GM12878 (cell line): Measurements from ENCODE around the gene CDKL2. TPM values are rescaled to one million over a fixed set of nuclear protein-coding genes. Genes with fewer than 3 reads are reported as not detected.

ENCODE experiments used
- ATAC-seq: fragments of 200-7000 bp; cut with Tn5 transposase; 3 replicates; pipeline ENCODE4 v1.9.1; 2020; ENCODE audit warnings: mild to moderate bottlenecking, moderate library complexity
- BruUV-seq: library from RNA; stranded (reverse); fragments of 400-500 nt; replicated peaks from 2 replicates; lab custom pipeline; 2021; lab: Mats Ljungman, UMichigan
- CTCF ChIA-PET: fragments of 300-600 bp; sonication (Branson Sonifier 250); formaldehyde crosslinking; extraction: SDS; loops from one replicate; lab custom pipeline; 2021; ENCODE audit warnings: inconsistent platforms; lab: Yijun Ruan, JAX
- POLR2A ChIA-PET: fragments of 350-600 bp; formaldehyde crosslinking; extraction: SDS; loops from one replicate; lab custom pipeline; 2021; ENCODE audit warnings: inconsistent platforms; lab: Charles Lee
- RAD21 ChIA-PET: fragments of 300-600 bp; sonication (Branson Sonifier 250); formaldehyde crosslinking; loops from one replicate; lab custom pipeline; 2023; ENCODE audit warnings: antibody characterized with exemption; ENCODE audit not compliant: unreplicated experiment; lab: Charles Lee
- SMC1A ChIA-PET: fragments of 300-600 bp; sonication (Branson Sonifier 250); formaldehyde crosslinking; loops from one replicate; lab custom pipeline; 2023; ENCODE audit not compliant: unreplicated experiment, uncharacterized antibody; lab: Charles Lee
- DNase-seq: peaks from one replicate; pipeline ENCODE4 v3.0.0-alpha.2; 2011; ENCODE audit warnings: low read depth, low spot score
- FAIRE-seq: peaks from 3 replicates; lab custom pipeline; 2011; peaks lifted over from hg19 to GRCh38; lab: Jason Lieb, UNC
- H2AFZ ChIP-seq: 2 replicates; pipeline ENCODE4 v1.6.0; 2011; ENCODE audit warnings: low read depth, low read length, control low read depth; ENCODE audit not compliant: control insufficient read depth
- H3K27ac ChIP-seq: 2 replicates; pipeline ENCODE4 v1.5.1; 2011; ENCODE audit warnings: control low read depth; ENCODE audit not compliant: control insufficient read depth, insufficient read depth
- H3K27me3 ChIP-seq, 2 experiments: replicated peaks in 1 of 2; 2 replicates each; pipeline versions ENCODE4 v1.6.0 to v1.6.1; 2011; ENCODE audit warnings: low read length in 1 of 2; ENCODE audit not compliant: control insufficient read depth in 2 of 2, insufficient read depth in 2 of 2
- H3K36me3 ChIP-seq, 2 experiments: 2 replicates each; pipeline ENCODE4 v1.5.1; 2011; ENCODE audit warnings: low read length in 1 of 2; ENCODE audit not compliant: control insufficient read depth in 2 of 2, insufficient read depth in 2 of 2
- H3K4me1 ChIP-seq: 2 replicates; pipeline ENCODE4 v1.6.1; 2011; ENCODE audit warnings: mild to moderate bottlenecking, low read length, moderate library complexity, mixed read lengths; ENCODE audit not compliant: control insufficient read depth, insufficient read depth
- H3K4me2 ChIP-seq: 2 replicates; pipeline ENCODE4 v1.6.0; 2011; ENCODE audit warnings: control low read depth; ENCODE audit not compliant: control insufficient read depth, insufficient read depth
- H3K4me3 ChIP-seq: fragments of 200-600 bp; sonication (generic); 2 replicates; pipeline ENCODE4 v1.5.1; 2016
- H3K79me2 ChIP-seq: 2 replicates; pipeline ENCODE4 v1.6.0; 2011; ENCODE audit warnings: low read length; ENCODE audit not compliant: control insufficient read depth, insufficient read depth
- H3K9ac ChIP-seq: 2 replicates; pipeline ENCODE4 v1.8.0; 2011; ENCODE audit warnings: low read length, control low read depth, mixed read lengths; ENCODE audit not compliant: control insufficient read depth, insufficient read depth
- H3K9me3 ChIP-seq: replicated peaks from 3 replicates; pipeline ENCODE4 v1.5.1; 2011; ENCODE audit warnings: mild to moderate bottlenecking, low read length; ENCODE audit not compliant: control insufficient read depth, insufficient read depth
- H4K20me1 ChIP-seq: 2 replicates; pipeline ENCODE4 v1.6.0; 2011; ENCODE audit not compliant: control insufficient read depth, insufficient read depth
- CHD2 ChIP-seq: IDR thresholded peaks from 2 replicates; pipeline ENCODE4 v1.6.1; 2011; ENCODE audit warnings: low read depth, low read length, improper control_type of control experiment, borderline replicate concordance
- CHD4 ChIP-seq: fragments of 200-600 bp; sonication (generic); IDR thresholded peaks from 2 replicates; pipeline ENCODE4 v1.6.1; 2016; ENCODE audit warnings: mild to moderate bottlenecking
- FOXM1 ChIP-seq: IDR thresholded peaks from 2 replicates; pipeline ENCODE4 v1.6.1; 2012; ENCODE audit warnings: low read depth, mild to moderate bottlenecking, inconsistent platforms, low read length, moderate library complexity
- NFIC ChIP-seq: IDR thresholded peaks from 2 replicates; pipeline ENCODE4 v1.6.1; 2012; ENCODE audit warnings: low read depth, mild to moderate bottlenecking, inconsistent platforms, low read length, moderate library complexity
- NR2F1 ChIP-seq: fragments of 450-650 bp; conservative IDR thresholded peaks from 2 replicates; pipeline ENCODE4 v1.6.1; 2017; ENCODE audit warnings: mild to moderate bottlenecking
- ZNF622 ChIP-seq: fragments of 450-650 bp; IDR thresholded peaks from 2 replicates; pipeline ENCODE4 v1.6.1; 2017; ENCODE audit warnings: mild to moderate bottlenecking, inconsistent platforms
- ZSCAN29 ChIP-seq: fragments of 450-650 bp; IDR thresholded peaks from 2 replicates; pipeline ENCODE4 v1.6.1; 2017; ENCODE audit warnings: mild to moderate bottlenecking, moderate library complexity
- WGBS: methylation state at CpG from one replicate; pipeline ENCODE4 v1.1.6; 2016; ENCODE audit warnings: low lambda C conversion rate; ENCODE audit not compliant: insufficient replicate concordance, insufficient coverage; ENCODE audit errors: missing lambda C conversion rate; 5-methylcytosine and 5-hydroxymethylcytosine counted together
- in situ Hi-C: fragments of 300-500 bp; cut with MboI; formaldehyde crosslinking; loops from 9 replicates; pipeline ENCODE4 v1.14.3; 2018; ENCODE audit warnings: mixed read lengths
- intact Hi-C: fragments of 100-400 bp; cut with micrococcal nuclease; formaldehyde crosslinking; loops from one replicate; pipeline ENCODE4 v1.14.2; 2022; ENCODE audit not compliant: unreplicated experiment
- polyA plus RNA-seq, 11 experiments: library from polyadenylated mRNA; depleted of rRNA in 4 of 11; unstranded in 6 of 11; stranded (reverse) in 5 of 11; fragments of >200 nt; fragmentation: Nextera tagmentation in 4 of 11; fragmentation: Illumina TruSeq in 1 of 11; extraction: Ambion mirVana in 4 of 11; extraction: Trizol in 1 of 11; gene quantifications; 1 replicate in 1 of 11; 2 replicates in 10 of 11; pipeline versions ENCODE4 v1.2.1 to v1.2.3, GENCODE V29; 2011 to 2016; ENCODE audit warnings: inconsistent platforms in 2 of 11, missing spikeins in 2 of 11, low read depth in 1 of 11
- total RNA-seq, 4 experiments: library from RNA; depleted of rRNA in 3 of 4; stranded (reverse); fragments of >200 nt in 3 of 4; fragmentation: Illumina TruSeq in 1 of 4; extraction: Trizol in 1 of 4; gene quantifications; 2 replicates each; pipeline versions ENCODE4 v1.2.1 to v1.2.3, GENCODE V29; 2013 to 2021
- TF ChIP-seq, protein P1 (sequence below): IDR thresholded peaks from 2 replicates; pipeline ENCODE4 v1.6.1; 2012; ENCODE audit warnings: low read depth, low read length, improper control_type of control experiment
- TF ChIP-seq, protein P2 (sequence below): fragments of 450-650 bp; IDR thresholded peaks from 2 replicates; pipeline ENCODE4 v1.6.1; 2016; ENCODE audit warnings: mild to moderate bottlenecking
- TF ChIP-seq, protein P3 (sequence below): fragments of 450-650 bp; IDR thresholded peaks from 2 replicates; pipeline ENCODE4 v1.6.1; 2017; ENCODE audit warnings: mild to moderate bottlenecking, moderate library complexity

The CDKL2 gene
- total and polyA plus RNA-seq, 10 of the 15 experiments (the other 5 are each of a cell fraction or from before 2014, with no cell fraction given), result 0.05 to 0.24 (median 0.06) TPM; not detected in 7

DNA sequence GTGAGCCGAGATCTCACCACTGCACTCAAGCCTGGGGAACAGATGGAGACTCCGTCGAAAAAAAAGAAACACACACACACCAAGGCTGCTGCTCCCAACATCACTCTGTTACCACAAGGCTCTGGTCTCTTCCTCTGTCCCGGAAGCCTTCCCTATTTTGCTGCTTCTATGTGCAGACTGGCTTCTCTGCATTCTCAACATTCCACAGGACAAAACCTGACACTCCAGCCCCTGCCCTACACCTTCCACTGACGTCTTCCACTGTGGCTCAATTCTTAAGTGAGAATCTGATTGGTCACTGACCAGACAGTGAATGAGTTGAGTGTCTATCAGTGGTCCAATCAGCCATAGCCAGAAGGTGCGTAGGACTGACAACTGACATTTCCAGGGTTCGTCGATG lies 68.5 kb downstream of the CDKL2 start:
- Histone ChIP-seq H3K79me2 (no peaks in the 10 kb centered on the region), H3K4me2 (no peak overlapping the region), H3K4me1 (no peaks in the 10 kb centered on the region), H3K9me3 (no peaks in the 10 kb centered on the region), H3K27me3 (no peaks in the 10 kb centered on the region; a peak in 1 of 4 replicates), H2AFZ (no peak overlapping the region), H3K4me3 (no peak overlapping the region), H3K36me3 (no peaks in the 10 kb centered on the region), H3K27ac (no peak overlapping the region), H3K9ac (no peak overlapping the region), H4K20me1 (no peaks in the 10 kb centered on the region; the same call in 1 of the 2 replicates)
- BruUV-seq, result no TSS peak
- ChIA-PET RAD21 (no interaction called here), POLR2A (no interaction called here), SMC1A (no interaction called here), CTCF (interaction anchor here (0.6 kb wide), 1 partner anchor 8 kb away, joined by 3 read pairs; no protein-coding TSS in a partner anchor)
- ATAC-seq (no peak), DNase-seq (no peak), FAIRE-seq (no peak)
- intact Hi-C loops, result loop anchor here (2.0 kb wide), 1 partner anchor 73 kb away; no protein-coding TSS in a partner anchor
- in situ Hi-C loops, result no loop called here
- TF ChIP-seq ZSCAN29 (no peak), ZNF622 (no peak), FOXM1 (no peak)
- TF ChIP-seq, protein P1, sequence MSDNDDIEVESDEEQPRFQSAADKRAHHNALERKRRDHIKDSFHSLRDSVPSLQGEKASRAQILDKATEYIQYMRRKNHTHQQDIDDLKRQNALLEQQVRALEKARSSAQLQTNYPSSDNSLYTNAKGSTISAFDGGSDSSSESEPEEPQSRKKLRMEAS, result no peak
- TF ChIP-seq, protein P2, sequence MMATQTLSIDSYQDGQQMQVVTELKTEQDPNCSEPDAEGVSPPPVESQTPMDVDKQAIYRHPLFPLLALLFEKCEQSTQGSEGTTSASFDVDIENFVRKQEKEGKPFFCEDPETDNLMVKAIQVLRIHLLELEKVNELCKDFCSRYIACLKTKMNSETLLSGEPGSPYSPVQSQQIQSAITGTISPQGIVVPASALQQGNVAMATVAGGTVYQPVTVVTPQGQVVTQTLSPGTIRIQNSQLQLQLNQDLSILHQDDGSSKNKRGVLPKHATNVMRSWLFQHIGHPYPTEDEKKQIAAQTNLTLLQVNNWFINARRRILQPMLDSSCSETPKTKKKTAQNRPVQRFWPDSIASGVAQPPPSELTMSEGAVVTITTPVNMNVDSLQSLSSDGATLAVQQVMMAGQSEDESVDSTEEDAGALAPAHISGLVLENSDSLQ, result no peak
- 67% methylated on average over 8 of the region's 8 CpGs for WGBS

DNA sequence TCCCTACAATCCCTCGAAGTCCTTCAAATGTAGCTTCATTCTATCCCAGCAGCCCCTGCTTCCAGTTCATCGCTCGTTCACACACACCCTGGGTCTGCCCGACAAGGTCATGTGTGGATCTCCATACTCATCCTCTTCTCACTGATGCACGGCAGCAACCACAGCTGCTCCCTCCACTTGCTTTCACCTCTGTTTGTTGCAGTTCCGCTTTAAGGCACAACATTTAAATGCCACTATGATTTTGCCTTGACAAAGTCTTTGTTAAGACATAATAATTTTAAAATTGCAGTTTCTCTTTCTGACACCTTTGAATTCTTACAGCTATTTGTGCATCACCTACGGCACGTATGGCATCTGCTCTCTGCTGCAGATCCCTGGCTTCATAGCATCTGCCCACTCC lies 72.6 kb downstream of the CDKL2 start:
- Histone ChIP-seq H3K9ac (no peak overlapping the region), H4K20me1 (no peaks in the 10 kb centered on the region; the same call in 1 of the 2 replicates), H3K4me1 (peaks cover 3% of the 10 kb centered on the region; the same call in 1 of the 2 replicates), H3K9me3 (no peaks in the 10 kb centered on the region), H3K4me2 (no peak overlapping the region; the same call in 1 of the 2 replicates), H2AFZ (no peak overlapping the region), H3K27me3 (no peaks in the 10 kb centered on the region; a peak in 1 of 4 replicates), H3K27ac (no peak overlapping the region), H3K36me3 (no peaks in the 10 kb centered on the region), H3K79me2 (no peaks in the 10 kb centered on the region), H3K4me3 (no peak overlapping the region)
- WGBS, result 35% methylated on average over 8 of the region's 8 CpGs
- no peak for FAIRE-seq
- no TSS peak for BruUV-seq
- DNase-seq, result no peak
- RAD21 ChIA-PET, result interaction anchor here (1.6 kb wide), 1 partner anchor 14 kb away, joined by 3 read pairs; no protein-coding TSS in a partner anchor
- in situ Hi-C loops (no loop called here), intact Hi-C loops (no loop called here)
- no peak for TF ChIP-seq NR2F1
- TF ChIP-seq CHD2, result no peak
- TF ChIP-seq, protein P3, sequence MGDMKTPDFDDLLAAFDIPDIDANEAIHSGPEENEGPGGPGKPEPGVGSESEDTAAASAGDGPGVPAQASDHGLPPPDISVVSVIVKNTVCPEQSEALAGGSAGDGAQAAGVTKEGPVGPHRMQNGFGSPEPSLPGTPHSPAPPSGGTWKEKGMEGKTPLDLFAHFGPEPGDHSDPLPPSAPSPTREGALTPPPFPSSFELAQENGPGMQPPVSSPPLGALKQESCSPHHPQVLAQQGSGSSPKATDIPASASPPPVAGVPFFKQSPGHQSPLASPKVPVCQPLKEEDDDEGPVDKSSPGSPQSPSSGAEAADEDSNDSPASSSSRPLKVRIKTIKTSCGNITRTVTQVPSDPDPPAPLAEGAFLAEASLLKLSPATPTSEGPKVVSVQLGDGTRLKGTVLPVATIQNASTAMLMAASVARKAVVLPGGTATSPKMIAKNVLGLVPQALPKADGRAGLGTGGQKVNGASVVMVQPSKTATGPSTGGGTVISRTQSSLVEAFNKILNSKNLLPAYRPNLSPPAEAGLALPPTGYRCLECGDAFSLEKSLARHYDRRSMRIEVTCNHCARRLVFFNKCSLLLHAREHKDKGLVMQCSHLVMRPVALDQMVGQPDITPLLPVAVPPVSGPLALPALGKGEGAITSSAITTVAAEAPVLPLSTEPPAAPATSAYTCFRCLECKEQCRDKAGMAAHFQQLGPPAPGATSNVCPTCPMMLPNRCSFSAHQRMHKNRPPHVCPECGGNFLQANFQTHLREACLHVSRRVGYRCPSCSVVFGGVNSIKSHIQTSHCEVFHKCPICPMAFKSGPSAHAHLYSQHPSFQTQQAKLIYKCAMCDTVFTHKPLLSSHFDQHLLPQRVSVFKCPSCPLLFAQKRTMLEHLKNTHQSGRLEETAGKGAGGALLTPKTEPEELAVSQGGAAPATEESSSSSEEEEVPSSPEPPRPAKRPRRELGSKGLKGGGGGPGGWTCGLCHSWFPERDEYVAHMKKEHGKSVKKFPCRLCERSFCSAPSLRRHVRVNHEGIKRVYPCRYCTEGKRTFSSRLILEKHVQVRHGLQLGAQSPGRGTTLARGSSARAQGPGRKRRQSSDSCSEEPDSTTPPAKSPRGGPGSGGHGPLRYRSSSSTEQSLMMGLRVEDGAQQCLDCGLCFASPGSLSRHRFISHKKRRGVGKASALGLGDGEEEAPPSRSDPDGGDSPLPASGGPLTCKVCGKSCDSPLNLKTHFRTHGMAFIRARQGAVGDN, result no peak
- TF ChIP-seq NFIC, result no peak
- no peak for TF ChIP-seq CHD4
- CTCF ChIA-PET, result interaction anchor here (1.0 to 1.4 kb wide), 2 partner anchors 49 to 290 kb away, joined by 4 to 5 read pairs; no protein-coding TSS in a partner anchor
- SMC1A ChIA-PET, result interaction anchor here (0.5 kb wide), 1 partner anchor 462 kb away, joined by 4 read pairs; no protein-coding TSS in a partner anchor
- ATAC-seq, result no peak
- POLR2A ChIA-PET, result no interaction called here
